ENCODE measurements around the gene QSOX1. TPM values are rescaled to one million over a fixed set of nuclear protein-coding genes. Genes with fewer than 3 reads are reported as not detected.

QSOX1 gene
- total RNA-seq, 4 donors from 2014 or later = 19.6 to 45.2 (median 28.4) TPM

- H3K36me3 ChIP-seq = no peaks in the 10 kb centered on the region
- H3K27ac ChIP-seq = peak overlapping the region in 1 of 3 donors; percentile 48
- intact Hi-C loops (cut with DNase I) = no loop called here
- 93% methylated on average over 12 of the region's 12 CpGs for WGBS, 2 donors
- no peak overlapping the region for H3K4me3 ChIP-seq (replicated peaks in 1 of 3)
- peaks cover 0 to 3% of the 10 kb centered on the region in 2 donors for H3K4me1 ChIP-seq
- no peak for TF ChIP-seq CTCF (IDR thresholded peaks at IDR 0.05)
- DNase-seq = no peak
- H3K27me3 ChIP-seq = no peaks in the 10 kb centered on the region
- H3K9me3 ChIP-seq = no peaks in the 10 kb centered on the region
Observed at GRCh38 chr1:180165509-180166435, 11.1 kb downstream of the QSOX1 start.

GRCh38 chr1:180166436-180166800 lies 11.7 kb downstream of the QSOX1 start:
- no peaks in the 10 kb centered on the region for H3K36me3 ChIP-seq
- peak overlapping the region in 1 of 3 donors; percentile 48 for H3K27ac ChIP-seq
- DNase-seq = no peak
- no peak overlapping the region for H3K4me3 ChIP-seq (replicated peaks in 1 of 3)
- intact Hi-C loops (cut with DNase I) = no loop called here
- 87 to 100% methylated on average over 5 of the region's 5 CpGs for WGBS, 2 donors
- peaks cover 0 to 3% of the 10 kb centered on the region in 2 donors for H3K4me1 ChIP-seq
- H3K9me3 ChIP-seq = no peaks in the 10 kb centered on the region
- TF ChIP-seq CTCF (IDR thresholded peaks at IDR 0.05) = no peak
- TF ChIP-seq POLR2A (IDR thresholded peaks at IDR 0.05) = no peak
- no peaks in the 10 kb centered on the region for H3K27me3 ChIP-seq

- peak in 1 of 2 donors; percentile 13 for DNase-seq
- Histone ChIP-seq H3K4me3 (replicated peaks in 1 of 3) (no peak overlapping the region), H3K27me3 (no peaks in the 10 kb centered on the region), H3K27ac (peak overlapping the region in 1 of 3 donors; percentile 48), H3K36me3 (no peaks in the 10 kb centered on the region), H3K4me1 (peaks cover 0 to 3% of the 10 kb centered on the region in 2 donors), H3K9me3 (no peaks in the 10 kb centered on the region)
- no peak for TF ChIP-seq CTCF (IDR thresholded peaks at IDR 0.05)
- WGBS, 2 donors = 77 to 83% methylated on average over 7 to 8 of the region's 8 CpGs
- intact Hi-C loops (cut with DNase I) = no loop called here
Observed at GRCh38 chr1:180167021-180167701, 12.5 kb downstream of the QSOX1 start.

GRCh38 chr1:180167721-180168467 lies 13.2 kb downstream of the QSOX1 start:
- Histone ChIP-seq H3K9me3 (no peaks in the 10 kb centered on the region), H3K4me1 (peaks cover 0 to 3% of the 10 kb centered on the region in 2 donors), H3K27me3 (no peaks in the 10 kb centered on the region), H3K36me3 (no peaks in the 10 kb centered on the region), H3K27ac (no peak overlapping the region), H3K4me3 (replicated peaks in 1 of 3) (no peak overlapping the region)
- no peak for TF ChIP-seq CTCF (IDR thresholded peaks at IDR 0.05)
- TF ChIP-seq POLR2A (IDR thresholded peaks at IDR 0.05) = no peak
- WGBS, 2 donors = 80 to 82% methylated on average over 5 to 10 of the region's 13 CpGs
- intact Hi-C loops (cut with DNase I) = no loop called here
- no peak for DNase-seq

Measured in thyroid gland (tissue), 4 donors.